ENCODE data around the gene DEDD. TPM values are rescaled to one million over a fixed set of nuclear protein-coding genes. Genes with fewer than 3 reads are reported as not detected.

Gene DEDD
- total and polyA plus RNA-seq, 2 of the 13 experiments (the other 11 are each of a cell fraction or from before 2014, with no cell fraction given), result 12.6 to 27.8 TPM

GRCh38 chr1:161132410-161133219 is at the start of gene DEDD (continued):
- TF ChIP-seq ZNF563 (CRISPR knock-in tag; IDR thresholded peaks at IDR 0.05) (no peak; the same call in 1 of the 2 replicates), ZMYM2 (CRISPR knock-in tag; IDR thresholded peaks at IDR 0.05) (no peak), ZNF496 (CRISPR knock-in tag; IDR thresholded peaks at IDR 0.05; ENCODE audit: insufficient replicate concordance) (no peak), ZNF225 (CRISPR knock-in tag; IDR thresholded peaks at IDR 0.05) (no peak), HHEX (CRISPR knock-in tag; IDR thresholded peaks at IDR 0.05) (no peak), HES4 (CRISPR knock-in tag; IDR thresholded peaks at IDR 0.05; ENCODE audit: borderline replicate concordance) (no peak), ZNF142 (CRISPR knock-in tag; IDR thresholded peaks at IDR 0.05) (peak; percentile 48; the same call in 1 of the 2 replicates), HNF1A (IDR thresholded peaks at IDR 0.05; ENCODE audit: low read depth) (no peak), HNF1A (CRISPR knock-in tag; IDR thresholded peaks at IDR 0.05; ENCODE audit: borderline replicate concordance) (no peak; the same call in 1 of the 2 replicates), ZNF143 (CRISPR knock-in tag; IDR thresholded peaks at IDR 0.05) (peak; percentile 68), GFI1 (CRISPR knock-in tag; IDR thresholded peaks at IDR 0.05; ENCODE audit: borderline replicate concordance) (no peak; the same call in 1 of the 2 replicates), ZBTB21 (CRISPR knock-in tag; IDR thresholded peaks at IDR 0.05) (no peak), PBX3 (CRISPR knock-in tag; IDR thresholded peaks at IDR 0.05; ENCODE audit: borderline replicate concordance) (no peak), ZNF253 (CRISPR knock-in tag; IDR thresholded peaks at IDR 0.05; ENCODE audit: borderline replicate concordance) (no peak), NCOA5 (CRISPR knock-in tag; IDR thresholded peaks at IDR 0.05) (no peak), SOX5 (CRISPR knock-in tag; IDR thresholded peaks at IDR 0.05; ENCODE audit: borderline replicate concordance) (no peak; the same call in 1 of the 2 replicates), POLR2G (IDR thresholded peaks at IDR 0.05; ENCODE audit: low read depth, low read length) (peak; percentile 60), ZNF24 (IDR thresholded peaks at IDR 0.05) (peak; percentile 79)

Data from HepG2 (cell line).